ENCODE data around the gene PPP4R3A.
"Not testable (repeated sequence)": the region's sequence is repeated elsewhere in the genome, so short reads cannot be mapped to it uniquely, and the experiment has no call there.

Gene PPP4R3A

DNA sequence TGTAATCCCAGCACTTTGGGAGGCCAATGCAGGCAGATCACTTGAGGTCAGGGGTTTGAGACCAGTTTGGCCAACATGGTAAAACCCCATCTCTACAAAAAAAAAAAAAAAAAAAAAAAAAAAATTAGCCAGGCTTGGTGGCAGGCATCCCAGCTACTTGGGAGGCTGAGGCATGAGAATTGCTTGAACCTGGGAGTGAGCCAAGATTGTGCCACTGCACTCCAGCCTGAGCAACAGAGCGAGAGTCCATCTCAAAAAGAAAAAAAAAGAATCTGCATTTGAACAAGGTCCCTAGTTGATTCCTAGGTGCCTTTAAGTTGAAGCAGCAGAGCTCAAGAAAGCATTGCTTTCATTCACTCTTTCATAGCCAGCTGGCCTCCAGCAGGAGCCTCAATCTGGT, 81.2 kb downstream of the PPP4R3A start:
- not testable (repeated sequence) for H3K36me3 ChIP-seq (ENCODE audit: insufficient read depth, low read length); H3K4me2 ChIP-seq (ENCODE audit: low read length); H3K9ac ChIP-seq (ENCODE audit: low read depth, low read length); H3K4me3 ChIP-seq (ENCODE audit: low read length); H3K27me3 ChIP-seq (ENCODE audit: control insufficient read depth, insufficient read depth, low read length); H3K9me3 ChIP-seq (replicated peaks; ENCODE audit: low read length); H3K4me1 ChIP-seq (ENCODE audit: control insufficient read depth, insufficient read depth, low read length)

DNA sequence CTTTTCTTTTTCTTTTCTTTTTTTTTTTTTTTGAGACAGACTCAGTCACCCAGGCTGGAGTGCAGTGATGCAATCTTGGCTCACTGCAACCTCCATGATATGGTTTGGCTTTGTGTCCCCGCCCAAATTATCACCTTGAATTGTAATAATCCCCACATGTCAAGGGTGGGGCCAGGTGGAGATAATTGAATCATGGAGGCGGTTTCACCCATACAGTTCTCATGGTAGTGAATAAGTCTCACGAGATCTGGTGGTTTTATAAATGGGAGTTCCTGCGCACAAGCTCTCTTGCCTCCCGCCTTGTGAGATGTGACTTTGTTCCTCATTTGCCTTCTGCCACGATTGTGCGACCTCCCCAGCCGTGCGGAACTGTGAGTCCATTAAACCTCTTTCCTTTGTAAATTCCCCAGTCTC, 84.6 kb downstream of the PPP4R3A start:
- H3K4me3 ChIP-seq (ENCODE audit: low read length); H3K4me1 ChIP-seq (ENCODE audit: control insufficient read depth, insufficient read depth, low read length); H3K36me3 ChIP-seq (ENCODE audit: insufficient read depth, low read length); H3K9ac ChIP-seq (ENCODE audit: low read depth, low read length); H3K4me2 ChIP-seq (ENCODE audit: low read length); H3K27me3 ChIP-seq (ENCODE audit: control insufficient read depth, insufficient read depth, low read length); H3K9me3 ChIP-seq (replicated peaks; ENCODE audit: low read length): not testable (repeated sequence)

DNA sequence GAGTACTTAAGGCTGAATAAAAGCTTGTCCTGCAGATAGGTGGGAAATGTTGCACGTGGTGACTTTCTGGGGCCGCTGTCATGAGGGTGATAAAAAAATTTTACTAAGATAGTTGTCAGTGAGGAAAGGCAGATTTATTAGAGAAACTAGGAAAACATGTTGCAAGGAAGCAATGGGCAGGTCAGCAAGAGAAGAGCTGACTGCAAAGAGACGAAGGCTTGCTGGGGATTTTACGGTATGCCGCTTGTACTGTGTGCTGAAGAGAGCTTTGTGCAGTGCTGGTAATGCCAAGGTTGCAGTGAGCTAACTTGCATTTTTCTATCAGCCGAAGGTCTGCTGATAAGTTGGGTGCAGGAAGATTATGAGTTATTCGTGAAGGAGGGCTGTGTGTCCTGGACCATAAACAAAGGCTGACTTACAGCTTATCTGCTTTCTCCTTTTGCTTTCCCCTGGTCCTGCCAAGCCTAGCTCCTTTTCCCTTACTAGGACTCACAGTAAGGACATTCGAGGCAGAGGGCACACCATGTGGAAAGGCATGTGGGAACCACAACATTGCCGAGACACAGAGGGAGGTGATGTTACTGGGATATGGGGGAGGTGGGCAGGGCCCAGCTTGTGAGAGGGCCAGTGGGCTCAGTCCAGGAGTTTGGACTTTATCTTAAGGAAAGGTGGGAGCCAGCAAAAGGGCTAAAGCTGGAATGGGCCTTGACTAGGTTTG, 85.1 kb downstream of the PPP4R3A start:
- no peaks in the 10 kb centered on the region for H3K4me1 ChIP-seq (ENCODE audit: control insufficient read depth, insufficient read depth, low read length)
- H3K9me3 ChIP-seq (replicated peaks; ENCODE audit: low read length): no peaks in the 10 kb centered on the region

GRCh38 chr14:91420686-91421085, 89.4 kb downstream of the PPP4R3A start:
- Histone ChIP-seq H3K9ac (ENCODE audit: low read depth, low read length) (no peak overlapping the region), H3K36me3 (ENCODE audit: insufficient read depth, low read length) (no peaks in the 10 kb centered on the region), H3K4me1 (ENCODE audit: control insufficient read depth, insufficient read depth, low read length) (peaks cover 9% of the 10 kb centered on the region), H3K4me2 (ENCODE audit: low read length) (no peak overlapping the region), H3K4me3 (ENCODE audit: low read length) (no peak overlapping the region), H3K27me3 (ENCODE audit: control insufficient read depth, insufficient read depth, low read length) (peaks cover 21% of the 10 kb centered on the region), H3K9me3 (replicated peaks; ENCODE audit: low read length) (no peaks in the 10 kb centered on the region)

More for the DNA sequence above, 85.1 kb downstream of the PPP4R3A start:
- Histone ChIP-seq H3K4me3 (ENCODE audit: low read length) (no peak overlapping the region), H3K27me3 (ENCODE audit: control insufficient read depth, insufficient read depth, low read length) (peaks cover 6% of the 10 kb centered on the region), H3K4me2 (ENCODE audit: low read length) (no peak overlapping the region), H3K36me3 (ENCODE audit: insufficient read depth, low read length) (no peaks in the 10 kb centered on the region), H3K9ac (ENCODE audit: low read depth, low read length) (no peak overlapping the region)

GRCh38 chr14:91419451-91419850, 90.7 kb downstream of the PPP4R3A start:
- H3K9me3 ChIP-seq (replicated peaks; ENCODE audit: low read length): no peaks in the 10 kb centered on the region
- H3K27me3 ChIP-seq (ENCODE audit: control insufficient read depth, insufficient read depth, low read length): peaks cover 19% of the 10 kb centered on the region
- peaks cover 9% of the 10 kb centered on the region for H3K4me1 ChIP-seq (ENCODE audit: control insufficient read depth, insufficient read depth, low read length)
- H3K36me3 ChIP-seq (ENCODE audit: insufficient read depth, low read length): no peaks in the 10 kb centered on the region
- H3K4me2 ChIP-seq (ENCODE audit: low read length): no peak overlapping the region
- H3K9ac ChIP-seq (ENCODE audit: low read depth, low read length): no peak overlapping the region
- H3K4me3 ChIP-seq (ENCODE audit: low read length): no peak overlapping the region

DNA sequence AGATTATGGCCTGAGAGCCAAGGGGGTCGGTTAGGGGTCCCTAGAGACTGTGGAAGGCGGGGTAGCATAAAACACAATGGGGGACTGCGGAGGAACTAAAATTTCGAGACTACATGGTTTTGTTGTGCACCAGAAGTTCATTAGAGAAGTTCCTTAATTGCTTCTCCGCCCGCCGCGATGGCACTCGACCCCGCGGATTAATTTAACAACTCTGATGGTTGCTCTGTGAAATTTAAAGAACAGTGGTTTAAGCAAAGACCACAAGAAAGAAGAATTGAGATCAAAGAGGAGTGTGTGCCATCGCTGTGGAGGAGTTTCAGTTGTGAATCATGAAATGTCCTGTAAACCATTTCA, 91.1 kb downstream of the PPP4R3A start:
- Histone ChIP-seq H3K4me2 (ENCODE audit: low read length) (no peak overlapping the region), H3K9ac (ENCODE audit: low read depth, low read length) (no peak overlapping the region), H3K4me1 (ENCODE audit: control insufficient read depth, insufficient read depth, low read length) (peaks cover 9% of the 10 kb centered on the region), H3K9me3 (replicated peaks; ENCODE audit: low read length) (no peaks in the 10 kb centered on the region), H3K27me3 (ENCODE audit: control insufficient read depth, insufficient read depth, low read length) (peaks cover 19% of the 10 kb centered on the region), H3K36me3 (ENCODE audit: insufficient read depth, low read length) (no peaks in the 10 kb centered on the region), H3K4me3 (ENCODE audit: low read length) (no peak overlapping the region)

DNA sequence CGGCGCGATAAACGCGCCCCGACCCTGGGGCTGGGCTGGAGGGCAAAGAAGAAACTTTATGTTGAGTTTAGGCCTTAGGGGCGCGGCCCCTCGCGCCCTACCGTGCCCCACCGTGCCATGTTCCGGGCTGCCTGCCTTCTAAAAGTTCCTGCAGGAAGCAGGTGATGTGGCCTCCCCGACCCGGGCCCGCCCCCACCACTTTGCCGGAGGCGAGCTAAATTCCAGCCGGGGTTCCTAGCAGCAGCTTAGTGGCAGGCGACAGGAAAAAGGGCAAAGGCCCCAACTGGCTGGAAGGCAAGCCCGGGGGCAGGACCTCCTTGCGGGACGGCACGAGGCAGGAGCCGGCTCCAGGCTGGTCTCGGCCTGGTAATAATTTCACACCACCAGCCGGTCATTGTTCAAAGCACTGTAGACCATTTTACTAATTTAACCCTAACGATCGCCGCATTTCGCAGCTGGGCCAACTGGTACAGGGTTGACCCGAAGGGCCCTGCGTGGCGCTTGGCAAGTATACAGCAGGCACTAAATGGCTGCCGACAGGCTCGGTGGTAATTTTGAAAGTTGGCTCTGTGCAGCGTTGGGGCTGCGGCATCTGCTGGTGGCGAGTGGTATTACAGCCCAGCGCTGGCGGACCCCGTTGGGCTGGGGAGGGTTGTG, 91.6 kb downstream of the PPP4R3A start:
- peaks cover 9% of the 10 kb centered on the region for H3K4me1 ChIP-seq (ENCODE audit: control insufficient read depth, insufficient read depth, low read length)
- H3K9ac ChIP-seq (ENCODE audit: low read depth, low read length): peak overlapping the region; percentile 6
- no peaks in the 10 kb centered on the region for H3K9me3 ChIP-seq (replicated peaks; ENCODE audit: low read length)
- peak overlapping the region; percentile 61 for H3K4me3 ChIP-seq (ENCODE audit: low read length)
- peak overlapping the region; percentile 71 for H3K4me2 ChIP-seq (ENCODE audit: low read length)
- H3K36me3 ChIP-seq (ENCODE audit: insufficient read depth, low read length): no peaks in the 10 kb centered on the region
- H3K27me3 ChIP-seq (ENCODE audit: control insufficient read depth, insufficient read depth, low read length): peaks cover 19% of the 10 kb centered on the region

- Histone ChIP-seq H3K9me3 (replicated peaks; ENCODE audit: low read length) (no peaks in the 10 kb centered on the region), H3K4me2 (ENCODE audit: low read length) (peak overlapping the region; percentile 71), H3K9ac (ENCODE audit: low read depth, low read length) (peak overlapping the region; percentile 6), H3K36me3 (ENCODE audit: insufficient read depth, low read length) (no peaks in the 10 kb centered on the region), H3K27me3 (ENCODE audit: control insufficient read depth, insufficient read depth, low read length) (peaks cover 19% of the 10 kb centered on the region), H3K4me3 (ENCODE audit: low read length) (peak overlapping the region; percentile 61), H3K4me1 (ENCODE audit: control insufficient read depth, insufficient read depth, low read length) (peaks cover 9% of the 10 kb centered on the region)
Measured at GRCh38 chr14:91417983-91418386, 92.1 kb downstream of the PPP4R3A start.

DNA sequence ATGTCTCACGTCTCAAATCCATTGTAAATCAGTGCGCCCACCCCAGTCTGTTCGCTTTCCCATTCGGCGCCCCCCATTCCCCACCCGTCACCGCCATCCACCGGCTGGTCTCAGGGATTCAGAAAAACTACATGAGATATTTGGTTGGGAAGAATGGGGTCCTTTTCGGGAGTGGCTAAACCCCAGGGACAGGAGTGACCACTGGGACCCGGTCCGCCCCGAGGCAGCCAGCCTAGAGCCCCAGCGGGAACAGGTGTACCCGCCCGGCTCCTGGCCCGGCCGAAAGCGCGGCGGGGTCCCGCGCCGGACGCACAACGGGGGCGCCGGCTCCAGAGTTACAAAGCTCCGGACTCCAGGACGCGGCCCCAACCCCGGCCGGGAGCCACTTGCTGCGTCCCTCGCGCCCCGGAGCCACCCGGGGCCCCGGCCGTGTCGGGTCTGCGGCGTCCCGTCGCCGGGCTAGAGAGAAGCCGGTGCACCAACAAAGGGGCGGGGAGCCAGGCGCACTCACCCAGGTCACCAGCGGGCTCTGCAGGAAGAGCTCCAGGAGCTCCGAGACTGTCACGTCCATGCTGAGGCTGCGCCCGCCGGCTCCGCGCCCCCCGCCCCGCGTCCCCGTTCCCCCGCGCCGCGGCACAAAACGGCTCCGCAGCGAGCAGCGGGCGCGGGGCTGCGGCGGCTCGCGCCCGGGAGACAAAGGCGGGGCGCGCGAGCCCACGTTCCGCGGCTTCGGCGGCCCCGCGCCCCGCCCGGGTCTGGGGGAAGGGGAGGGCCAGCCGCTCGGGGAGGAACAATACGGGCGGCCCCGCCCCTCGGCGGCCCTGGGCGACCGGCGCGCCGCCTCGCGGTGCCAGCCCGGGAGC, 92.8 kb downstream of the PPP4R3A start, which contains the start of gene CCDC88C:
Gene CCDC88C (minus strand): TSS at position 701 of the 863 bp plus-strand sequence. CDS start 130 bp downstream, at position 571.
- Histone ChIP-seq H3K9ac (ENCODE audit: low read depth, low read length) (peak within 1 kb of the TSS; percentile 6), H3K4me2 (ENCODE audit: low read length) (peak within 1 kb of the TSS; percentile 71), H3K4me1 (ENCODE audit: control insufficient read depth, insufficient read depth, low read length) (peaks cover 9% of the 10 kb centered on the region), H3K9me3 (replicated peaks; ENCODE audit: low read length) (no peaks in the 10 kb centered on the region), H3K36me3 (ENCODE audit: insufficient read depth, low read length) (no peaks in the 10 kb centered on the region), H3K27me3 (ENCODE audit: control insufficient read depth, insufficient read depth, low read length) (peaks cover 19% of the 10 kb centered on the region), H3K4me3 (ENCODE audit: low read length) (peak within 1 kb of the TSS; percentile 61)

DNA sequence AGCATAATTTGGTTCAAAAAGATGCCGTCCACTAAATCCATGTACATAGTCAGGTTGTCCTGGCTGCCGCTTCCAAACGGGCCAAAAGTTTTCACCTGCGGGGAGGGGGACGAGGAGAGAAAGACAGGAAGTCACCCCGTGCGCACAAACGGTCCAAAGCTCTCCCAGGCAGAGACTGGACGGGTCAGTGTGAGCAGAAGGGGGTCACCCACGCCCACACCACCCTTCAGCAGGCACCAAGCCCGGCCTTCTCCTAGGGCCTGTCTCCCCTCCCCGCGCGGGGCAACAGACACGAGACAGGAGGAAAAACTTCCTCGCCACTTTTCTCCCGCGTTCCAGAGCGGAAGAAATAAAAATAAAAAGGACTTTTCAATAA, 93.4 kb downstream of the PPP4R3A start:
- Histone ChIP-seq H3K4me2 (ENCODE audit: low read length) (no peak overlapping the region), H3K9ac (ENCODE audit: low read depth, low read length) (no peak overlapping the region), H3K4me3 (ENCODE audit: low read length) (no peak overlapping the region), H3K9me3 (replicated peaks; ENCODE audit: low read length) (no peaks in the 10 kb centered on the region), H3K36me3 (ENCODE audit: insufficient read depth, low read length) (no peaks in the 10 kb centered on the region), H3K27me3 (ENCODE audit: control insufficient read depth, insufficient read depth, low read length) (peaks cover 19% of the 10 kb centered on the region), H3K4me1 (ENCODE audit: control insufficient read depth, insufficient read depth, low read length) (peaks cover 9% of the 10 kb centered on the region)

Measured in skeletal muscle satellite cell (primary cell).